ENCODE results near the gene MXD3.
"Not testable (repeated sequence)": the region's sequence is repeated elsewhere in the genome, so short reads cannot be mapped to it uniquely, and the experiment has no call there.

The MXD3 gene

GRCh38 chr5:177311723-177312648 is at the start of gene MXD3:
TSS of gene MXD3 (minus strand) at chr5:177311898. CDS start at chr5:177311830, 68 bp downstream.
- peak within 1 kb of the TSS; percentile 89 for H3K27ac Mint-ChIP-seq
- H3K4me1 Mint-ChIP-seq (ENCODE audit: low read depth), result peaks cover 30% of the 10 kb centered on the region
- H3K4me3 Mint-ChIP-seq, result peak within 1 kb of the TSS; percentile 89
- H3K9me3 Mint-ChIP-seq, result no peaks in the 10 kb centered on the region
- peaks cover 5% of the 10 kb centered on the region for H3K36me3 Mint-ChIP-seq (ENCODE audit: low read depth)
- no peaks in the 10 kb centered on the region for H3K27me3 Mint-ChIP-seq

GRCh38 chr5:177360740-177361139 is 49.0 kb upstream of the MXD3 start:
- H3K27ac Mint-ChIP-seq; H3K9me3 Mint-ChIP-seq; H3K4me3 Mint-ChIP-seq; H3K36me3 Mint-ChIP-seq (ENCODE audit: low read depth); H3K27me3 Mint-ChIP-seq: not testable (repeated sequence)
- H3K4me1 Mint-ChIP-seq (ENCODE audit: low read depth), result peaks cover 91% of the 10 kb centered on the region

- Mint-ChIP-seq H3K4me3 (peak overlapping the region; percentile 90), H3K36me3 (ENCODE audit: low read depth) (no peaks in the 10 kb centered on the region), H3K27ac (peak overlapping the region; percentile 54), H3K27me3 (no peaks in the 10 kb centered on the region), H3K9me3 (peaks cover 4% of the 10 kb centered on the region), H3K4me1 (ENCODE audit: low read depth) (peaks cover 90% of the 10 kb centered on the region)
These were observed 48.2 kb upstream of the MXD3 start for GRCh38 chr5:177359860-177360259.

GRCh38 chr5:177359451-177359851 is 47.8 kb upstream of the MXD3 start:
- Mint-ChIP-seq H3K36me3 (ENCODE audit: low read depth) (no peaks in the 10 kb centered on the region), H3K9me3 (peaks cover 4% of the 10 kb centered on the region), H3K4me1 (ENCODE audit: low read depth) (peaks cover 90% of the 10 kb centered on the region), H3K27ac (peak overlapping the region; percentile 90), H3K27me3 (no peaks in the 10 kb centered on the region), H3K4me3 (peak overlapping the region; percentile 90)

GRCh38 chr5:177358370-177358819 is 46.7 kb upstream of the MXD3 start:
- H3K9me3 Mint-ChIP-seq, result peaks cover 4% of the 10 kb centered on the region
- no peaks in the 10 kb centered on the region for H3K36me3 Mint-ChIP-seq (ENCODE audit: low read depth)
- peak overlapping the region; percentile 90 for H3K4me3 Mint-ChIP-seq
- H3K27me3 Mint-ChIP-seq, result no peaks in the 10 kb centered on the region
- H3K4me1 Mint-ChIP-seq (ENCODE audit: low read depth), result peaks cover 82% of the 10 kb centered on the region
- H3K27ac Mint-ChIP-seq, result peak overlapping the region; percentile 90

- H3K4me1 Mint-ChIP-seq (ENCODE audit: low read depth), result peaks cover 75% of the 10 kb centered on the region
These were observed 46.0 kb upstream of the MXD3 start, which contains the start of gene RGS14 for GRCh38 chr5:177357459-177358351. TSS of gene RGS14 (plus strand) at chr5:177357924. CDS start at chr5:177358025, 101 bp downstream.

GRCh38 chr5:177357146-177357458 is 45.4 kb upstream of the MXD3 start:
- Mint-ChIP-seq H3K27ac (peak overlapping the region; percentile 90), H3K4me1 (ENCODE audit: low read depth) (peaks cover 71% of the 10 kb centered on the region), H3K27me3 (no peaks in the 10 kb centered on the region), H3K36me3 (ENCODE audit: low read depth) (no peaks in the 10 kb centered on the region), H3K4me3 (peak overlapping the region; percentile 90), H3K9me3 (peaks cover 4% of the 10 kb centered on the region)

More at GRCh38 chr5:177357459-177358351, 46.0 kb upstream of the MXD3 start, which contains the start of gene RGS14:
- H3K36me3 Mint-ChIP-seq (ENCODE audit: low read depth), result no peaks in the 10 kb centered on the region
- H3K9me3 Mint-ChIP-seq, result peaks cover 4% of the 10 kb centered on the region
- peak within 1 kb of the TSS; percentile 90 for H3K27ac Mint-ChIP-seq
- H3K27me3 Mint-ChIP-seq, result no peaks in the 10 kb centered on the region
- peak within 1 kb of the TSS; percentile 90 for H3K4me3 Mint-ChIP-seq

GRCh38 chr5:177356746-177357145 is 45.0 kb upstream of the MXD3 start:
- Mint-ChIP-seq H3K27ac (peak overlapping the region; percentile 90), H3K4me1 (ENCODE audit: low read depth) (peaks cover 70% of the 10 kb centered on the region), H3K4me3 (peak overlapping the region; percentile 90)

GRCh38 chr5:177355868-177356168 is 44.1 kb upstream of the MXD3 start:
- Mint-ChIP-seq H3K27me3 (no peaks in the 10 kb centered on the region), H3K27ac (peak overlapping the region; percentile 21), H3K4me1 (ENCODE audit: low read depth) (peaks cover 62% of the 10 kb centered on the region), H3K4me3 (no peak overlapping the region), H3K9me3 (peaks cover 4% of the 10 kb centered on the region), H3K36me3 (ENCODE audit: low read depth) (no peaks in the 10 kb centered on the region)

More at GRCh38 chr5:177356746-177357145, 45.0 kb upstream of the MXD3 start:
- Mint-ChIP-seq H3K27me3 (no peaks in the 10 kb centered on the region), H3K9me3 (peaks cover 4% of the 10 kb centered on the region), H3K36me3 (ENCODE audit: low read depth) (no peaks in the 10 kb centered on the region)

GRCh38 chr5:177355162-177355867 is 43.6 kb upstream of the MXD3 start:
- Mint-ChIP-seq H3K4me1 (ENCODE audit: low read depth) (peaks cover 64% of the 10 kb centered on the region), H3K27ac (peak overlapping the region; percentile 48), H3K9me3 (peaks cover 4% of the 10 kb centered on the region), H3K27me3 (no peaks in the 10 kb centered on the region), H3K4me3 (no peak overlapping the region), H3K36me3 (ENCODE audit: low read depth) (peaks cover under 1% of the 10 kb centered on the region)

- Mint-ChIP-seq H3K36me3 (ENCODE audit: low read depth) (peaks cover 7% of the 10 kb centered on the region), H3K9me3 (peaks cover 4% of the 10 kb centered on the region), H3K27ac (no peak overlapping the region), H3K4me1 (ENCODE audit: low read depth) (peaks cover 64% of the 10 kb centered on the region), H3K4me3 (no peak overlapping the region), H3K27me3 (no peaks in the 10 kb centered on the region)
These were observed 43.0 kb upstream of the MXD3 start for GRCh38 chr5:177354711-177355110.

GRCh38 chr5:177354256-177354655 is 42.6 kb upstream of the MXD3 start:
- Mint-ChIP-seq H3K9me3 (peaks cover 4% of the 10 kb centered on the region), H3K36me3 (ENCODE audit: low read depth) (peaks cover 12% of the 10 kb centered on the region), H3K4me3 (no peak overlapping the region), H3K27me3 (no peaks in the 10 kb centered on the region), H3K27ac (no peak overlapping the region), H3K4me1 (ENCODE audit: low read depth) (peaks cover 64% of the 10 kb centered on the region)

- Mint-ChIP-seq H3K36me3 (ENCODE audit: low read depth) (peaks cover 15% of the 10 kb centered on the region), H3K27me3 (no peaks in the 10 kb centered on the region), H3K27ac (no peak overlapping the region), H3K9me3 (peaks cover 4% of the 10 kb centered on the region), H3K4me3 (peak overlapping the region; percentile 2), H3K4me1 (ENCODE audit: low read depth) (peaks cover 61% of the 10 kb centered on the region)
These were observed 41.4 kb upstream of the MXD3 start for GRCh38 chr5:177353093-177353492.
